ENCODE measurements around the gene SLC35F3. TPM values are rescaled to one million over a fixed set of nuclear protein-coding genes. Genes with fewer than 3 reads are reported as not detected.

The SLC35F3 gene
- total and polyA plus RNA-seq, 2 experiments from 2014 or later, result 1.0 to 3.2 TPM

GRCh38 chr1:234062166-234062565 is 157.7 kb downstream of the SLC35F3 start (continued):
- no peak for TF ChIP-seq ZNF462 (CRISPR knock-in tag; IDR thresholded peaks at IDR 0.05)

- no peaks in the 10 kb centered on the region for H3K36me3 ChIP-seq (ENCODE audit: insufficient read depth)
- H3K4me1 ChIP-seq (ENCODE audit: insufficient read depth), result no peaks in the 10 kb centered on the region
- no peaks in the 10 kb centered on the region; the same call in 2 of the 3 replicates for H3K4me1 Mint-ChIP-seq
- no peak overlapping the region for H2AFZ ChIP-seq
- TF ChIP-seq CREB1 (CRISPR knock-in tag; IDR thresholded peaks at IDR 0.05; ENCODE audit: low read depth) (no peak; the same call in 1 of the 2 replicates), CTCF (conservative IDR thresholded peaks at IDR 0.05; ENCODE audit: low read depth in 2 of 2) (peak; percentile 83 to 93), EZH2phosphoT487 (IDR thresholded peaks at IDR 0.05; ENCODE audit: unreplicated experiment) (no peak), ZNF114 (CRISPR knock-in tag; IDR thresholded peaks at IDR 0.05) (no peak), REST (IDR thresholded peaks at IDR 0.05; ENCODE audit: unreplicated experiment) (no peak)
- H3F3A ChIP-seq (replicated peaks; ENCODE audit: low read depth), result no peaks in the 10 kb centered on the region
- peak; percentile 97 for ATAC-seq
- H3K36me3 Mint-ChIP-seq (ENCODE audit: low read depth), result no peaks in the 10 kb centered on the region
- H3K4me3 Mint-ChIP-seq, result no peak overlapping the region
- H3K27me3 Mint-ChIP-seq (ENCODE audit: insufficient read depth, low read depth, poor library complexity), result peaks cover 2% of the 10 kb centered on the region
- no peaks in the 10 kb centered on the region for H4K20me1 ChIP-seq (replicated peaks; ENCODE audit: insufficient read depth)
- peak; percentile 90 for DNase-seq (ENCODE audit: low spot score)
- no peaks in the 10 kb centered on the region for H3K27me3 ChIP-seq (ENCODE audit: insufficient read depth)
- peaks cover 13% of the 10 kb centered on the region for H3K9me3 Mint-ChIP-seq
- no peak overlapping the region for H3K4me3 ChIP-seq
- H3K27ac ChIP-seq (ENCODE audit: low read depth), result no peak overlapping the region
- no peaks in the 10 kb centered on the region for H3K79me2 ChIP-seq (replicated peaks; ENCODE audit: insufficient read depth)
- no peak overlapping the region for H3K27ac Mint-ChIP-seq
- no peaks in the 10 kb centered on the region for H3K9me2 ChIP-seq (ENCODE audit: insufficient read depth)
- no peak overlapping the region for H3K4me2 ChIP-seq
These were observed 161.4 kb downstream of the SLC35F3 start for GRCh38 chr1:234065794-234066447.
